Parathyroid adenoma (tissue), 2 donors: ENCODE measurements around the gene C5orf47.
A peak's percentile ranks its signal among the peaks of the same experiment; 100 is the strongest.

ENCODE experiments used
- H2AFZ ChIP-seq: fragments of 300-600 bp; sonication (generic); one replicate; pipeline ENCODE4 v1.7.0; 2017; ENCODE audit warnings: antibody characterized with exemption, mild to moderate bottlenecking
- H3K27ac ChIP-seq: fragments of 300-600 bp; sonication (generic); one replicate; pipeline ENCODE4 v1.7.0; 2017
- H3K27me3 ChIP-seq: fragments of 300-600 bp; sonication (generic); one replicate; pipeline ENCODE4 v1.7.0; 2017; ENCODE audit warnings: low read length; ENCODE audit not compliant: control insufficient read depth, insufficient read depth
- H3K36me3 ChIP-seq: fragments of 300-600 bp; sonication (generic); one replicate; pipeline ENCODE4 v1.7.0; 2017; ENCODE audit warnings: low read length; ENCODE audit not compliant: control insufficient read depth, insufficient read depth
- H3K4me1 ChIP-seq: fragments of 300-600 bp; sonication (generic); one replicate; pipeline ENCODE4 v1.7.0; 2017; ENCODE audit warnings: control low read depth
- H3K4me2 ChIP-seq: fragments of 300-600 bp; sonication (generic); one replicate; pipeline ENCODE4 v1.7.0; 2017; ENCODE audit warnings: low read length
- H3K4me3 ChIP-seq: fragments of 300-600 bp; sonication (generic); one replicate; pipeline ENCODE4 v1.7.0; 2017; ENCODE audit warnings: low read depth, low read length
- H3K79me2 ChIP-seq: fragments of 300-600 bp; sonication (generic); one replicate; pipeline ENCODE4 v1.7.0; 2017; ENCODE audit warnings: control low read depth
- H3K9ac ChIP-seq: fragments of 300-600 bp; sonication (generic); one replicate; pipeline ENCODE4 v1.7.0; 2017; ENCODE audit warnings: mild to moderate bottlenecking
- H3K9me3 ChIP-seq: fragments of 300-600 bp; sonication (generic); one replicate; pipeline ENCODE4 v1.7.0; 2017; ENCODE audit warnings: low read length; ENCODE audit not compliant: control insufficient read depth
- TF ChIP-seq, protein P1 (sequence below): fragments of 300-600 bp; sonication (generic); IDR thresholded peaks from one replicate; pipeline ENCODE4 v1.7.0; 2017; ENCODE audit warnings: antibody characterized with exemption, mild to moderate bottlenecking
- donor health status: primary hyperparathyroidism.

The C5orf47 gene

DNA sequence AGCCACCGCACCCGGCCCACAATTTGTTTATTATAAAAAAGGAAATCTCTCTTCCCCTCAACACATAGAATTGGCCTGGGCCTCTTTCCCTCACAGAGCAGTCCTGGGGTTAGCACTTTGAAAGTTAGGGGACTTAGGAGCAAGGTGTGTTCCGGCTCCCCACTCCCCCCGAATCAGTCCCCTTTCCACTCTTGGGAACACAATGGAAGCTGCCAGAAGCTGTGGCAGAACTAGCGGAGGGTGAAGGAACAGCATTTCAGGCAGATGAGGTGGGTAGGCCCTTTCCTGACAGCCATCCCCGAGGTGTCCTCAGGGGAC lies 16.4 kb upstream of the C5orf47 start:
- H3K9me3 ChIP-seq, result no peaks in the 10 kb centered on the region
- H3K4me3 ChIP-seq, result peak overlapping the region; percentile 64
- peaks cover 10% of the 10 kb centered on the region for H3K79me2 ChIP-seq
- peak overlapping the region; percentile 74 for H3K27ac ChIP-seq
- H3K4me2 ChIP-seq, result peak overlapping the region; percentile 92
- H3K4me1 ChIP-seq, result peaks cover 6% of the 10 kb centered on the region
- H3K9ac ChIP-seq, result no peak overlapping the region
- H2AFZ ChIP-seq, result peak overlapping the region; percentile 95
- H3K27me3 ChIP-seq, result no peaks in the 10 kb centered on the region
- H3K36me3 ChIP-seq, result no peaks in the 10 kb centered on the region
- TF ChIP-seq, protein P1, sequence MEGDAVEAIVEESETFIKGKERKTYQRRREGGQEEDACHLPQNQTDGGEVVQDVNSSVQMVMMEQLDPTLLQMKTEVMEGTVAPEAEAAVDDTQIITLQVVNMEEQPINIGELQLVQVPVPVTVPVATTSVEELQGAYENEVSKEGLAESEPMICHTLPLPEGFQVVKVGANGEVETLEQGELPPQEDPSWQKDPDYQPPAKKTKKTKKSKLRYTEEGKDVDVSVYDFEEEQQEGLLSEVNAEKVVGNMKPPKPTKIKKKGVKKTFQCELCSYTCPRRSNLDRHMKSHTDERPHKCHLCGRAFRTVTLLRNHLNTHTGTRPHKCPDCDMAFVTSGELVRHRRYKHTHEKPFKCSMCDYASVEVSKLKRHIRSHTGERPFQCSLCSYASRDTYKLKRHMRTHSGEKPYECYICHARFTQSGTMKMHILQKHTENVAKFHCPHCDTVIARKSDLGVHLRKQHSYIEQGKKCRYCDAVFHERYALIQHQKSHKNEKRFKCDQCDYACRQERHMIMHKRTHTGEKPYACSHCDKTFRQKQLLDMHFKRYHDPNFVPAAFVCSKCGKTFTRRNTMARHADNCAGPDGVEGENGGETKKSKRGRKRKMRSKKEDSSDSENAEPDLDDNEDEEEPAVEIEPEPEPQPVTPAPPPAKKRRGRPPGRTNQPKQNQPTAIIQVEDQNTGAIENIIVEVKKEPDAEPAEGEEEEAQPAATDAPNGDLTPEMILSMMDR, result no peak

DNA sequence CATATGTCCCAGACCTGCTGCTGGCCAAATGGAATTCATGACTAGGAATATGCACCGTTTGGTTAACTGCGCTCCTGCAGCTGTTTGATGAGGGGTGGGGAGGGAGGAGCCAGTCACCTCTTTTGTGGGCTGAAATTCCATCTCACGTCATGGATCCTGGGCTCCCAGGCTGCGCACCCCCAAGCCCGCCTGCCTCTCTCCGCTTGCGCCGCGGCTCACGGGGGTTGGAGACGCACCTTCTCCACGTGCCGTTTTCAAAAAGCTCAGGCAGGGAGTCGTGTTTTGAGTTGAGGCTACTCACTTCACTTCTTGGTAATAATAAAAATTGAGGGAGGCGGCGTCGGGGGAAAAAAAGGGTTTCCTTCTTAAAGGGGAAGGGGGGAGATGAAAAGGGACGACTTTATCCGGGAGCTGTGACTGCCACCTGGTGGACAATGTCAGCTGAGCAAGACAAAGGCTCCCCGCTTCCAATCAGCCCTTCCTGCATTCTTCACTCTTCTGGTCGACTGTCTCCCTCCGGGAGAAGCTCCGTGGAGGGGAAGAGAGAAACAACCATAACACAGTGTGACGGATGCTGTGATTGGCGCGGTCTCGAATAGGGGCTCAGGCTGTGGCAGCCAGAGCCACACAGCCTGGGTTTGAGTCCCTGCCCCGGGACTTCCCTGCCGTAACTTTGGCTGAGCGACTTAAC lies 15.9 kb upstream of the C5orf47 start:
- Histone ChIP-seq H2AFZ (peak overlapping the region; percentile 95), H3K9ac (peak overlapping the region; percentile 13), H3K27ac (peak overlapping the region; percentile 74), H3K79me2 (peaks cover 10% of the 10 kb centered on the region), H3K4me3 (peak overlapping the region; percentile 64), H3K27me3 (no peaks in the 10 kb centered on the region), H3K36me3 (no peaks in the 10 kb centered on the region), H3K4me2 (peak overlapping the region; percentile 92), H3K9me3 (no peaks in the 10 kb centered on the region), H3K4me1 (peaks cover 6% of the 10 kb centered on the region)
- TF ChIP-seq, protein P1, result peak; percentile 90

DNA sequence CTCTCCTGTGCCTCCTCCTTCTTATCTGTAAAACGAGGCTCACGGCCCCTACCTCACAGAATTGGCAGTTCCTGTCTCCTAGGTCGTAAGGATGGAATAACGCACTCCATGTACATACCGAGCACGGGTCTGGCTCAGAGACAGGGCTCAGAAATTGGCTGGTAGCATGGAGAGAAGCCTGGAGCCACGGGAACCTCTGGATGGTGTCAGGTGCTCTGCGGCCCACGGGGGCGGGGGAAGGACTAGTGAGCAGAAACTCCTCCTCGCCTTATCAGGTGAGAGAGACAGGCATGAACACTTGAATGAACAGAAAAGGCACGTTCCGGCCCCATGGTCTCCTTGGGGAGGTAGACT lies 15.4 kb upstream of the C5orf47 start:
- peak overlapping the region; percentile 92 for H3K4me2 ChIP-seq
- H3K9ac ChIP-seq, result peak overlapping the region; percentile 13
- peaks cover 10% of the 10 kb centered on the region for H3K79me2 ChIP-seq
- H3K4me3 ChIP-seq, result peak overlapping the region; percentile 64
- H2AFZ ChIP-seq, result peak overlapping the region; percentile 95
- no peaks in the 10 kb centered on the region for H3K27me3 ChIP-seq
- peak overlapping the region; percentile 74 for H3K27ac ChIP-seq
- H3K36me3 ChIP-seq, result no peaks in the 10 kb centered on the region
- no peaks in the 10 kb centered on the region for H3K9me3 ChIP-seq
- peaks cover 6% of the 10 kb centered on the region for H3K4me1 ChIP-seq
- TF ChIP-seq, protein P1, result no peak

DNA sequence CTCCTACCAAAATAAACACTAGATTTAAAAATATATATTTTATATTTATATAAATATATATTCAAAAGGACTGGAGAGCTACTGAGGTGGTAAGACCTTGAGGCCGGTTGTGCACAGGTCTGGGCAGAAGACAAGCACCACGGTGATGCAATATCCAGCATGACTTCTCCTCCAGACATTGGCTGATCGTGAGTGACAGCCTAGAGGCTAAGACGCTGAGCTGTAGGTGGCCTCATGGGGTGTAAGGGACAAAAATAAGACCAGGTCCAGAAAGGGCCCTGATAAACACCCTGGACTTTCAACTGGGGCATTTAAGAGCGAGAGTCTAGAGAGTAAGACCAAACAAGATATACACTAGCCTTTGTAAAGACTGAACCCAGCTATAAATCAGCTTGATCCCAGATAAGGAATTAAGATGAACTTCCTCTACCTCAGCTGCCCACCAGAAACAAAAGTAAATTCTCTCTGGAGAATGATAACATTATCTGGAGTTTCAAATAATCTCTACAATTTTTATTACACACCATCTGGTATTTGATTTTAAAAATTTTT lies 14.2 kb upstream of the C5orf47 start:
- Histone ChIP-seq H3K27ac (no peak overlapping the region), H3K4me1 (peaks cover 6% of the 10 kb centered on the region), H3K27me3 (no peaks in the 10 kb centered on the region), H3K9me3 (no peaks in the 10 kb centered on the region), H3K4me2 (no peak overlapping the region), H3K9ac (no peak overlapping the region), H3K4me3 (no peak overlapping the region), H2AFZ (peak overlapping the region; percentile 28), H3K36me3 (no peaks in the 10 kb centered on the region), H3K79me2 (peaks cover 10% of the 10 kb centered on the region)
- TF ChIP-seq, protein P1, result no peak
